PC-3 (cell line): ENCODE data around the gene CTDSP2.

Source experiments
- CTCF ChIP-seq: fragments of 300-600 bp; sonication (generic); conservative IDR thresholded peaks from 2 replicates; pipeline ENCODE4 v1.5.1; 2017; ENCODE audit warnings: antibody characterized with exemption, low read depth, mild to moderate bottlenecking, low read length
- EZH2 ChIP-seq: fragments of 300-600 bp; sonication (generic); IDR thresholded peaks from one replicate; pipeline ENCODE4 v1.6.1; 2017; ENCODE audit warnings: antibody characterized with exemption, mild to moderate bottlenecking, low read length; ENCODE audit not compliant: unreplicated experiment
- EZH2phosphoT487 ChIP-seq: fragments of 300-600 bp; sonication (generic); IDR thresholded peaks from 2 replicates; pipeline ENCODE4 v1.6.1; 2018; ENCODE audit warnings: mild to moderate bottlenecking, antibody characterized with exemption, low read length, borderline replicate concordance

- no peak for TF ChIP-seq CTCF
- TF ChIP-seq EZH2phosphoT487 = no peak
- no peak for TF ChIP-seq EZH2
Measured at GRCh38 chr12:57851552-57851951, 5.0 kb upstream of the CTDSP2 start.
